Measurements from ENCODE around the gene CGNL1. TPM values are rescaled to one million over a fixed set of nuclear protein-coding genes. Genes with fewer than 3 reads are reported as not detected.

Gene CGNL1
- total and polyA plus RNA-seq, 10 of the 15 experiments (the other 5 are each of a cell fraction or from before 2014, with no cell fraction given), result under 0.01 to 0.27 (median 0.04) TPM; not detected in 3

- no peaks in the 10 kb centered on the region for H3K9me3 ChIP-seq (replicated peaks; ENCODE audit: control insufficient read depth, insufficient read depth, low read length)
- 29% methylated on average over 2 of the region's 2 CpGs for WGBS (ENCODE audit: insufficient coverage, insufficient replicate concordance, low lambda C conversion rate, missing lambda C conversion rate)
- no peaks in the 10 kb centered on the region; a peak in 1 of 4 replicates for H3K27me3 ChIP-seq (replicated peaks in 1 of 2; ENCODE audit: control insufficient read depth in 2 of 2, insufficient read depth in 2 of 2, low read length in 1 of 2)
- no TSS peak for BruUV-seq (replicated peaks)
- intact Hi-C loops (cut with micrococcal nuclease; ENCODE audit: unreplicated experiment), result no loop called here
- RAD21 ChIA-PET (ENCODE audit: unreplicated experiment), result no interaction called here
- FAIRE-seq (no peak), ATAC-seq (no peak), DNase-seq (ENCODE audit: low read depth, low spot score) (no peak)
- no peaks in the 10 kb centered on the region for H4K20me1 ChIP-seq (ENCODE audit: control insufficient read depth, insufficient read depth)
- no peaks in the 10 kb centered on the region for H3K79me2 ChIP-seq (ENCODE audit: control insufficient read depth, insufficient read depth, low read length)
- no peak for TF ChIP-seq CBX5 (IDR thresholded peaks at IDR 0.05; ENCODE audit: low read depth)
- TF ChIP-seq ZNF207 (IDR thresholded peaks at IDR 0.05; ENCODE audit: borderline replicate concordance), result no peak
- TF ChIP-seq SPI1 (IDR thresholded peaks at IDR 0.05; ENCODE audit: borderline replicate concordance, insufficient read depth, low read depth, low read length), result no peak
- no peak for TF ChIP-seq YY1 (IDR thresholded peaks at IDR 0.05; ENCODE audit: low read depth, low read length)
- TF ChIP-seq CREM (IDR thresholded peaks at IDR 0.05; ENCODE audit: low read depth), result no peak
- TF ChIP-seq RELA (IDR thresholded peaks at IDR 0.05; ENCODE audit: borderline replicate concordance, partially characterized antibody), result no peak
- CTCF ChIA-PET, result no interaction called here
- SMC1A ChIA-PET (ENCODE audit: uncharacterized antibody, unreplicated experiment), result no interaction called here
- H3K4me3 ChIP-seq, result no peak overlapping the region
- no peaks in the 10 kb centered on the region for H3K4me1 ChIP-seq (ENCODE audit: control insufficient read depth, insufficient read depth, low read length)
- H2AFZ ChIP-seq (ENCODE audit: control insufficient read depth, low read depth, low read length), result no peak overlapping the region
- H3K4me2 ChIP-seq (ENCODE audit: control insufficient read depth, insufficient read depth), result no peak overlapping the region
- H3K36me3 ChIP-seq (ENCODE audit: control insufficient read depth in 2 of 2, insufficient read depth in 2 of 2, low read length in 1 of 2), result no peaks in the 10 kb centered on the region
- H3K9ac ChIP-seq (ENCODE audit: control insufficient read depth, insufficient read depth, low read length), result no peak overlapping the region
- H3K27ac ChIP-seq (ENCODE audit: control insufficient read depth, insufficient read depth), result no peak overlapping the region
- POLR2A ChIA-PET, result no interaction called here
- in situ Hi-C loops (cut with MboI), result no loop called here
These were observed 194.0 kb downstream of the CGNL1 start for GRCh38 chr15:57570340-57570739.

- no peak overlapping the region for H3K4me3 ChIP-seq
- no peaks in the 10 kb centered on the region for H3K79me2 ChIP-seq (ENCODE audit: control insufficient read depth, insufficient read depth, low read length)
- no peaks in the 10 kb centered on the region for H3K9me3 ChIP-seq (replicated peaks; ENCODE audit: control insufficient read depth, insufficient read depth, low read length)
- DNase-seq (ENCODE audit: low read depth, low spot score), result no peak
- no peak overlapping the region for H2AFZ ChIP-seq (ENCODE audit: control insufficient read depth, low read depth, low read length)
- TF ChIP-seq HDGF (IDR thresholded peaks at IDR 0.05) (no peak), MTA3 (IDR thresholded peaks at IDR 0.05; ENCODE audit: borderline replicate concordance, low read length) (no peak)
- in situ Hi-C loops (cut with MboI) (no loop called here), intact Hi-C loops (cut with micrococcal nuclease; ENCODE audit: unreplicated experiment) (no loop called here)
- ChIA-PET RAD21 (ENCODE audit: unreplicated experiment) (no interaction called here), CTCF (no interaction called here), SMC1A (ENCODE audit: uncharacterized antibody, unreplicated experiment) (no interaction called here), POLR2A (interaction anchor here (1.1 kb wide), 1 partner anchor 8 kb away, joined by 4 read pairs; no protein-coding TSS in a partner anchor)
- no peaks in the 10 kb centered on the region for H3K36me3 ChIP-seq (ENCODE audit: control insufficient read depth in 2 of 2, insufficient read depth in 2 of 2, low read length in 1 of 2)
- no peak overlapping the region for H3K9ac ChIP-seq (ENCODE audit: control insufficient read depth, insufficient read depth, low read length)
- H3K27ac ChIP-seq (ENCODE audit: control insufficient read depth, insufficient read depth), result no peak overlapping the region
- FAIRE-seq, result no peak
- no peaks in the 10 kb centered on the region for H4K20me1 ChIP-seq (ENCODE audit: control insufficient read depth, insufficient read depth)
- BruUV-seq (replicated peaks), result no TSS peak
- H3K27me3 ChIP-seq (replicated peaks in 1 of 2; ENCODE audit: control insufficient read depth in 2 of 2, insufficient read depth in 2 of 2, low read length in 1 of 2), result no peaks in the 10 kb centered on the region; a peak in 1 of 4 replicates
- no peak overlapping the region for H3K4me2 ChIP-seq (ENCODE audit: control insufficient read depth, insufficient read depth)
- no peak for ATAC-seq
- no peaks in the 10 kb centered on the region for H3K4me1 ChIP-seq (ENCODE audit: control insufficient read depth, insufficient read depth, low read length)
- 43% methylated on average over 3 of the region's 3 CpGs for WGBS (ENCODE audit: insufficient coverage, insufficient replicate concordance, low lambda C conversion rate, missing lambda C conversion rate)
These were observed 194.7 kb downstream of the CGNL1 start for GRCh38 chr15:57570994-57571393.

Measured in GM12878 (cell line).